ENCODE measurements around the gene STAT4.

The STAT4 gene

GRCh38 chr2:191012346-191012745 is 138.4 kb downstream of the STAT4 start:
- H3K4me3 ChIP-seq (ENCODE audit: severe bottlenecking) = no peak overlapping the region
- H3K36me3 ChIP-seq (ENCODE audit: low read depth) = peaks cover 48% of the 10 kb centered on the region
- H3K27ac ChIP-seq (ENCODE audit: poor library complexity, severe bottlenecking) = no peak overlapping the region
- ATAC-seq (ENCODE audit: low read depth) (no peak), DNase-seq (ENCODE audit: low spot score) (no peak)
- H3K27me3 ChIP-seq (ENCODE audit: insufficient read depth, poor library complexity, severe bottlenecking) = no peaks in the 10 kb centered on the region
- TF ChIP-seq, protein P1, sequence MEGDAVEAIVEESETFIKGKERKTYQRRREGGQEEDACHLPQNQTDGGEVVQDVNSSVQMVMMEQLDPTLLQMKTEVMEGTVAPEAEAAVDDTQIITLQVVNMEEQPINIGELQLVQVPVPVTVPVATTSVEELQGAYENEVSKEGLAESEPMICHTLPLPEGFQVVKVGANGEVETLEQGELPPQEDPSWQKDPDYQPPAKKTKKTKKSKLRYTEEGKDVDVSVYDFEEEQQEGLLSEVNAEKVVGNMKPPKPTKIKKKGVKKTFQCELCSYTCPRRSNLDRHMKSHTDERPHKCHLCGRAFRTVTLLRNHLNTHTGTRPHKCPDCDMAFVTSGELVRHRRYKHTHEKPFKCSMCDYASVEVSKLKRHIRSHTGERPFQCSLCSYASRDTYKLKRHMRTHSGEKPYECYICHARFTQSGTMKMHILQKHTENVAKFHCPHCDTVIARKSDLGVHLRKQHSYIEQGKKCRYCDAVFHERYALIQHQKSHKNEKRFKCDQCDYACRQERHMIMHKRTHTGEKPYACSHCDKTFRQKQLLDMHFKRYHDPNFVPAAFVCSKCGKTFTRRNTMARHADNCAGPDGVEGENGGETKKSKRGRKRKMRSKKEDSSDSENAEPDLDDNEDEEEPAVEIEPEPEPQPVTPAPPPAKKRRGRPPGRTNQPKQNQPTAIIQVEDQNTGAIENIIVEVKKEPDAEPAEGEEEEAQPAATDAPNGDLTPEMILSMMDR (IDR thresholded peaks at IDR 0.05; ENCODE audit: poor library complexity, severe bottlenecking) = no peak
- H3K4me1 ChIP-seq (ENCODE audit: insufficient read depth, poor library complexity, severe bottlenecking) = peaks cover 10% of the 10 kb centered on the region
- H3K9me3 ChIP-seq (ENCODE audit: severe bottlenecking) = no peaks in the 10 kb centered on the region

DNA sequence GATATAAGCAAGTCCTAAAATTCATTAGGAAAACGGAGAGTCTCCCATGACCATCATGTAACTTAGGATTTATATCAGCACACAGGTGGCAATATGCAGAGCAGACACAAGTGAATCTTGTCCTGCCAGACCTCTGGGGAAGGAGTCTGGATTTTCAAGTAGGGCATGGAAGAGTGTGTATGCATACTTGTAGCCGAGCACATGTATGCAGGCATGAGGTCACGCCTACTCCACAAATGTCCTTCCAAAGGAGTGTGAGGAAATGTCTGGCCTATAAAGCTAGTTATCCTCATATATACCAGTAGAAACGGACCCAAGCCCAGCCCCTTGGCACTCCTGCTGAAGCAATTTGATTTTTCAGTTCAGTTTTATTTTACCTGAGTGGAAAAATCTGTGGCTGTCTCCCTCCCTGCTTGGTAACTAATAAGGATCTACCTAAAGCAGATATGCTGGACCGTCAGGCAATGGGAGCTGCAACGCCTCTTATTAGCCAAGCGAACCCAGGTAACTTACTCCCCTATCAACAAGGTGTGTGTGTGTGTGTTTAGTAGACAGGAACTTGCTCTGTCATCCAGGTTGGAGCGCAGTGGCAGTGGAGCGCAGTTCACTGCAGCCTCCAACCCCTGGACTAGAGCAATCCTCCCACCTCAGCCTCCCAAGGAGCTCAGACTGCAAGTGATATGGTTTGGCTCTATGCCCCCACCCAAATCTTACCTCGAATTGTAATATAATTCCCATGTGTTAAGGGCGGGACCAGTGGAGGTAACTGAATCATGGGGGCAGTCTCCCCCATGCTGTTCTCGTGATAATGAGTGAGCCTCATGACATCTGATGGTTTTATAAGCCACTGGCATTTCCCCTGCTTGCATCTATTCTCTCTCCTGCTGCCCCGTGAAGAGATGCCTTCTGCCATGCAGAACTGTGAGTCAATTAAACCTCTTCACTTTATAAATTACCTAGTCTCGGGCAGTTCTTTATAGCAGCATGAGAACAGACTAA is 139.6 kb downstream of the STAT4 start:
- ATAC-seq (ENCODE audit: low read depth) (no peak), DNase-seq (ENCODE audit: low spot score) (no peak)
- Histone ChIP-seq H3K4me1 (ENCODE audit: insufficient read depth, poor library complexity, severe bottlenecking) (peaks cover 10% of the 10 kb centered on the region), H3K36me3 (ENCODE audit: low read depth) (peaks cover 60% of the 10 kb centered on the region), H3K27ac (ENCODE audit: poor library complexity, severe bottlenecking) (no peak overlapping the region), H3K9me3 (ENCODE audit: severe bottlenecking) (no peaks in the 10 kb centered on the region), H3K27me3 (ENCODE audit: insufficient read depth, poor library complexity, severe bottlenecking) (no peaks in the 10 kb centered on the region), H3K4me3 (ENCODE audit: severe bottlenecking) (no peak overlapping the region)
- TF ChIP-seq, protein P1 (IDR thresholded peaks at IDR 0.05; ENCODE audit: poor library complexity, severe bottlenecking) = no peak

GRCh38 chr2:191009541-191010374 is 141.0 kb downstream of the STAT4 start:
- Histone ChIP-seq H3K27ac (ENCODE audit: poor library complexity, severe bottlenecking) (no peak overlapping the region), H3K4me1 (ENCODE audit: insufficient read depth, poor library complexity, severe bottlenecking) (peaks cover 10% of the 10 kb centered on the region), H3K4me3 (ENCODE audit: severe bottlenecking) (no peak overlapping the region), H3K36me3 (ENCODE audit: low read depth) (peaks cover 74% of the 10 kb centered on the region), H3K27me3 (ENCODE audit: insufficient read depth, poor library complexity, severe bottlenecking) (no peaks in the 10 kb centered on the region), H3K9me3 (ENCODE audit: severe bottlenecking) (no peaks in the 10 kb centered on the region)
- TF ChIP-seq, protein P1 (IDR thresholded peaks at IDR 0.05; ENCODE audit: poor library complexity, severe bottlenecking) = no peak
- DNase-seq (ENCODE audit: low spot score) (no peak), ATAC-seq (ENCODE audit: low read depth) (no peak)

GRCh38 chr2:191008286-191008685 is 142.5 kb downstream of the STAT4 start:
- TF ChIP-seq, protein P1 (IDR thresholded peaks at IDR 0.05; ENCODE audit: poor library complexity, severe bottlenecking) = no peak
- peaks cover 89% of the 10 kb centered on the region for H3K36me3 ChIP-seq (ENCODE audit: low read depth)
- no peak for ATAC-seq (ENCODE audit: low read depth)

More at GRCh38 chr2:191008286-191008685, 142.5 kb downstream of the STAT4 start:
- Histone ChIP-seq H3K27ac (ENCODE audit: poor library complexity, severe bottlenecking) (no peak overlapping the region), H3K27me3 (ENCODE audit: insufficient read depth, poor library complexity, severe bottlenecking) (no peaks in the 10 kb centered on the region), H3K9me3 (ENCODE audit: severe bottlenecking) (no peaks in the 10 kb centered on the region), H3K4me3 (ENCODE audit: severe bottlenecking) (no peak overlapping the region), H3K4me1 (ENCODE audit: insufficient read depth, poor library complexity, severe bottlenecking) (peaks cover 6% of the 10 kb centered on the region)
- DNase-seq (ENCODE audit: low spot score) = no peak

Data from RWPE2 (cell line).